HEK293T (cell line): ENCODE measurements around the gene NOTCH2.

Experiments used
- CTCF ChIA-PET: fragments of 350-600 bp; formaldehyde crosslinking; extraction: SDS; loops from one replicate; lab custom pipeline; 2021; ENCODE audit warnings: antibody characterized with exemption, inconsistent platforms; lab: Yijun Ruan, JAX
- POLR2A ChIA-PET: fragments of 350-600 bp; formaldehyde crosslinking; extraction: SDS; loops from one replicate; lab custom pipeline; 2020; ENCODE audit warnings: antibody characterized with exemption, inconsistent platforms; lab: Yijun Ruan, JAX
- DNase-seq: peaks from one replicate; pipeline ENCODE4 v3.0.0; 2012; ENCODE audit warnings: mixed read lengths; ENCODE audit errors: extremely low spot score
- ARNT ChIP-seq: fragments of 450-650 bp; IDR thresholded peaks from 2 replicates; pipeline ENCODE4 v1.6.1; 2017; ENCODE audit warnings: mild to moderate bottlenecking
- BHLHE40 ChIP-seq: fragments of 450-650 bp; IDR thresholded peaks from 2 replicates; pipeline ENCODE4 v1.6.1; 2016; ENCODE audit warnings: mild to moderate bottlenecking, moderate library complexity, borderline replicate concordance
- CTBP1 ChIP-seq: fragments of 450-650 bp; IDR thresholded peaks from 2 replicates; pipeline ENCODE4 v1.6.1; 2016; ENCODE audit warnings: borderline replicate concordance
- ELF4 ChIP-seq: fragments of 450-650 bp; IDR thresholded peaks from 2 replicates; pipeline ENCODE4 v1.6.1; 2017; ENCODE audit warnings: antibody characterized with exemption
- FOXA1 ChIP-seq: fragments of 450-650 bp; IDR thresholded peaks from 2 replicates; pipeline ENCODE4 v1.6.1; 2016; ENCODE audit warnings: mild to moderate bottlenecking
- FOXK2 ChIP-seq: fragments of 450-650 bp; IDR thresholded peaks from 2 replicates; pipeline ENCODE4 v1.6.1; 2016; ENCODE audit warnings: mild to moderate bottlenecking
- FOXM1 ChIP-seq: fragments of 450-650 bp; IDR thresholded peaks from 2 replicates; pipeline ENCODE4 v1.6.1; 2017; ENCODE audit warnings: mild to moderate bottlenecking, borderline replicate concordance
- HDGF ChIP-seq: fragments of 450-650 bp; IDR thresholded peaks from 2 replicates; pipeline ENCODE4 v1.6.1; 2017; ENCODE audit warnings: antibody characterized with exemption, borderline replicate concordance
- L3MBTL2 ChIP-seq: fragments of 450-650 bp; conservative IDR thresholded peaks from 2 replicates; pipeline ENCODE4 v1.6.1; 2016; ENCODE audit warnings: mild to moderate bottlenecking
- LEF1 ChIP-seq: fragments of 450-650 bp; IDR thresholded peaks from 2 replicates; pipeline ENCODE4 v1.6.1; 2017; ENCODE audit warnings: mild to moderate bottlenecking, borderline replicate concordance
- NFRKB ChIP-seq: fragments of 450-650 bp; IDR thresholded peaks from 2 replicates; pipeline ENCODE4 v1.6.1; 2016; ENCODE audit warnings: mild to moderate bottlenecking, moderate library complexity
- SP1 ChIP-seq: fragments of 450-650 bp; IDR thresholded peaks from 2 replicates; pipeline ENCODE4 v1.6.1; 2017
- SUZ12 ChIP-seq: fragments of 450-650 bp; IDR thresholded peaks from 2 replicates; pipeline ENCODE4 v1.6.1; 2016; ENCODE audit warnings: mild to moderate bottlenecking
- TARDBP ChIP-seq: fragments of 450-650 bp; IDR thresholded peaks from 2 replicates; pipeline ENCODE4 v1.6.1; 2016
- ZNF384 ChIP-seq: fragments of 450-650 bp; IDR thresholded peaks from 2 replicates; pipeline ENCODE4 v1.6.1; 2016
- TF ChIP-seq, protein P1 (sequence below): fragments of 450-650 bp; IDR thresholded peaks from 2 replicates; pipeline ENCODE4 v1.6.1; 2016

Gene NOTCH2

GRCh38 chr1:119906927-119907652, 162.4 kb downstream of the NOTCH2 start:
- no peak for DNase-seq
- ChIA-PET CTCF (no interaction called here), POLR2A (no interaction called here)
- TF ChIP-seq ARNT = no peak
- no peak for TF ChIP-seq FOXA1
- TF ChIP-seq, protein P1, sequence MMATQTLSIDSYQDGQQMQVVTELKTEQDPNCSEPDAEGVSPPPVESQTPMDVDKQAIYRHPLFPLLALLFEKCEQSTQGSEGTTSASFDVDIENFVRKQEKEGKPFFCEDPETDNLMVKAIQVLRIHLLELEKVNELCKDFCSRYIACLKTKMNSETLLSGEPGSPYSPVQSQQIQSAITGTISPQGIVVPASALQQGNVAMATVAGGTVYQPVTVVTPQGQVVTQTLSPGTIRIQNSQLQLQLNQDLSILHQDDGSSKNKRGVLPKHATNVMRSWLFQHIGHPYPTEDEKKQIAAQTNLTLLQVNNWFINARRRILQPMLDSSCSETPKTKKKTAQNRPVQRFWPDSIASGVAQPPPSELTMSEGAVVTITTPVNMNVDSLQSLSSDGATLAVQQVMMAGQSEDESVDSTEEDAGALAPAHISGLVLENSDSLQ = no peak
- no peak for TF ChIP-seq ELF4
- no peak for TF ChIP-seq FOXM1
- no peak for TF ChIP-seq LEF1
- no peak for TF ChIP-seq CTBP1

DNA sequence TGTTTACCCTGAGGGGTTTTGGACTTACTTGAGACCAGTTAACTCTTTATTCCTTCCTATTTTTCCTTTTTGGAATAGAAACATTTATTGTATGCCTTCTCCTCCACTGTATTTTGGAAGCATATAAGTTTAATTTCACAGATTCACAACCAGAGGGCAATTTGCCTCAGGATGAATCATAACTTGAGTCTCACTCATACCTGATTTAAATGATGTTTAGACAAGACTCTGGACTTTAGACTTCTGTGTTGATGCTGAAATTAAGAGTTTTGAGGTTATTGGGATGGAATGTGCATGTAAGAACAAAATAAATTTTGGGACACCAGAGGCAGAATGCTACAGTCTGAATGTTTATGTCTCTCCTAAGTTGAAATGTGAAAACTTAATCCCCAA, 166.0 kb downstream of the NOTCH2 start:
- TF ChIP-seq CTBP1 (no peak), ELF4 (no peak), L3MBTL2 (no peak), ARNT (no peak), HDGF (no peak), FOXK2 (no peak), FOXM1 (no peak), BHLHE40 (no peak), NFRKB (no peak), SP1 (no peak), FOXA1 (no peak), SUZ12 (no peak), ZNF384 (no peak)
- POLR2A ChIA-PET = no interaction called here
- CTCF ChIA-PET = no interaction called here
- no peak for DNase-seq

DNA sequence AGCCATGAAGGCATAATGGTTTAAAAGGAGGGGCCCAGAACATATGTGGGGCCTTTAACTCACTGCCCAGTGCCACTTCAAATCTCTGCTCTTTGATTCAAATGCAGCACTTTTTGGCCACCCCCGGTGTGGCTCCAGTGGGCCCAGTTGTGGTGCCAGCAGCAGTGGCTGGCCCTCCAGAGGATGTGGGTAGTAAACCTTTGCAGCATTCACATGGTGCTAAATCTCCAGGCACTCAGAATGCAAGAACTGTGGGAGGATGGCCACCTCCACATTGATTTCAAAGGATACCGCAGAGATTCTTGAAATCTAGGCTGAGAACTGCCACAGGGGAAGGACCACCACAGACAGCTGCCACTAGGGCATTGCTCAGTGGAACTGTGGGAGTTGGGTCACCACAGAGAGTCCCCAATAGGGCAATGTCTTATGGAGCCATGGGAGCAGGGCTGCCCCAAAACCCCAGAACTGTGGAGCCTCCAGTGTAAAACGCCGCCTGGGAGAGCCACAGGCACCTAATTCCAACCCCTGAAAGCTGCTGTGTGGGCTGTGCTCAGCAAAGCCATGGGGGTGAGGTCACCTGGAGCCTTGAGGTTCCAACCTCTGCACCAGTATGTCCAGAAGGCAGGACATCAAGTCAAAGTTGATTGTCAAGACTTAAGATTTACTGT, 166.6 kb downstream of the NOTCH2 start:
- no peak for DNase-seq
- TF ChIP-seq, protein P1 = no peak
- TF ChIP-seq LEF1 (no peak), CTBP1 (no peak), ZNF384 (no peak), FOXK2 (no peak), SUZ12 (no peak), SP1 (no peak), ARNT (no peak)
- POLR2A ChIA-PET = no interaction called here
- CTCF ChIA-PET = no interaction called here

DNA sequence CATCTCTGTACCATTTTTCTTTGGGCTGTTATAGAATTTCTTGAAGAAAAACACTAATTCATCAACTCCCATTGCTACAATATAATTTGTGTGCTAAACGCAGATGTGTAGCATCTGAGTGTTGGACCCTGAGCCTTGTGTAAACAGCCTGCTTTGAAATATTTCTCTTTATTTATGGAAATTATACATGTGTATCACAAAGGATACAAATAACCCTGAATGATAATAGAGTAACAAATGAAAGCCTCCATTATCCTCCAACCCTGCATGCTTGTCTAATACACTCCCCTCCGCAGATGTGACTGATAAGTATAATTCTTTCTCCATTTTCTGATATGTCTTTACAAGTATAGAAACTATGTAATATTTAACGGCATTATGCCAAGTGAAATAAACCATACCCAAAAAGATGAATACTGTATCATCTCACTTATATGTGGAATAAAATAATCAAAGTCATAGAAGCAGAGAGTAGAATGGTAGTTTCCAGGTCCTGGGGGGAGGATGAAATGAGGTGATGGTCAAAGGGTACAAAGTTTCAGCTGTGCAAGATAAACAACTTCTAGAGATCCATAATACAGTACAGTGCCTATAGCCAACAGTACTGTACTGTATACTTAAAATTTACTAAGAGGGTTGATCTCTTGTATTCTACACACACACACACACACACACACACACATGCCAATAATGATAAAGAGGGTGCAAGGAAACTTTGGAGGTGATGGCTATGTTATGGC, 170.3 kb downstream of the NOTCH2 start:
- no peak for DNase-seq
- no peak for TF ChIP-seq FOXK2
- TF ChIP-seq ZNF384 = no peak
- no peak for TF ChIP-seq L3MBTL2
- no peak for TF ChIP-seq SUZ12
- no peak for TF ChIP-seq FOXA1
- no peak for TF ChIP-seq CTBP1
- TF ChIP-seq HDGF = no peak
- TF ChIP-seq BHLHE40 = no peak
- TF ChIP-seq ARNT = no peak
- no peak for TF ChIP-seq LEF1
- TF ChIP-seq, protein P1 = no peak
- no peak for TF ChIP-seq SP1
- TF ChIP-seq TARDBP = no peak
- no peak for TF ChIP-seq NFRKB
- ChIA-PET CTCF (no interaction called here), POLR2A (no interaction called here)

DNA sequence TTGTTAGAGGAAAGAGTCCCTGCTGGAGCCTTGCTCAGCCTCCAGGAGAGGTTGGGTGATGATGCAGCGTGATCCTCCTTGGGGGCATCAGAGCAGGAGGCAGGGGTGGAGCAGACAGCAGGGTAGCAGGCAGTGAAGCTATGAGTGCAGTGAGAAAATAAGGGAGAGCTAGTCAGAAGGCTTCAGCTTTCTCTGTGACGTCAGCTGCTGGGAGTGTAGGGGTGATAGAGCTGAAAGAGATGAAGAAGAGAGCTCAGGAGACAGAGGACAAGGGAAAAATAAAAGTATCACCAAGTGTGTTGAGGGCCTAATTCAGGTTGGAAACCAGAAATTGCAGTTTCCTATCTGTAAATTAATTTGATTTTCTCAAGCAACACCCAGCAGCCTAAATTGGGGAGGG, 170.9 kb downstream of the NOTCH2 start:
- POLR2A ChIA-PET = no interaction called here
- CTCF ChIA-PET = no interaction called here
- DNase-seq = no peak
- no peak for TF ChIP-seq ZNF384
- no peak for TF ChIP-seq ARNT

GRCh38 chr1:119896303-119896702, 173.2 kb downstream of the NOTCH2 start, which contains the start of gene ADAM30:
ADAM30 (minus strand) TSS chr1:119896515; CDS start chr1:119896336, 179 bp downstream.
- ChIA-PET POLR2A (no interaction called here), CTCF (interaction anchor here (0.5 kb wide), 1 partner anchor 25 kb away, joined by 5 read pairs; no protein-coding TSS in a partner anchor)
- TF ChIP-seq NFRKB (no peak), FOXA1 (no peak), SUZ12 (no peak), FOXM1 (no peak), ELF4 (no peak), L3MBTL2 (no peak), ZNF384 (no peak), ARNT (no peak), FOXK2 (no peak), SP1 (no peak), HDGF (no peak)
- no peak for DNase-seq
